Measurements from ENCODE around the gene AARSD1.
"Not testable (repeated sequence)": the region's sequence is repeated elsewhere in the genome, so short reads cannot be mapped to it uniquely, and the experiment has no call there.

AARSD1 gene

GRCh38 chr17:42982266-42982665, 18.0 kb upstream of the AARSD1 start:
- no peak for DNase-seq (ENCODE audit: low read depth in 3 of 3, low spot score in 1 of 3)

DNA sequence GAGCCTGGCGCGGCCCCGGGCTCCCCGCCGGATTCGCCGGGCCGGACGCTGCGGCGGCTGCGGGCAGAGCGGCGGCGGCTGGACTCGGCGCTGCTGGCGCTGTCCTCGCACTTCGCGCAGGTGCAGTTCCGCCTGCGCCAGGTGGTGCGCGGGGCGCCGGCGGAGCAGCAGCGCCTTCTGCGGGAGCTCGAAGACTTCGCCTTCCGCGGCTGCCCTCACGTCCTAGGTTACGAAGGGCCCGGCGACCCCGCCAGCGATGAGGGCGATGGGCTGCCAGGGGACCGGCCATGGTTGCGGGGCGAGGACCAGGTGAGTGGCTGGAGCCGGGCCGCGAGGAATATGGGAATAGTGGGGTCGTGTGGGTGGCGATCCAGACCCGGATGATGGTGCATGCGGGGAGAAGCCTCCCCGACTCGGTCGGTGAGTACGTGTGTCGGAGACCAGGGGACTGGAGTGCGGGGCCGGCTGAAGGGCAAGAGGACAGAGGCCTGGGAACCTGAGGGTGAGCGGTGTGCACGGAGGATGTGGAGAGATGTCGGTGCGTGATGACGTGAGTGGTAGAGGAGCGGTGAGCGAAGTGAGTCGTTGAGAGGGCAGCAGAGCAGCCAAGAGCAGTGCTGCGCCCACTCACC, 16.6 kb upstream of the AARSD1 start:
- peak in 1 of 3 donors; percentile 37 for DNase-seq (ENCODE audit: low read depth in 3 of 3, low spot score in 1 of 3)

DNA sequence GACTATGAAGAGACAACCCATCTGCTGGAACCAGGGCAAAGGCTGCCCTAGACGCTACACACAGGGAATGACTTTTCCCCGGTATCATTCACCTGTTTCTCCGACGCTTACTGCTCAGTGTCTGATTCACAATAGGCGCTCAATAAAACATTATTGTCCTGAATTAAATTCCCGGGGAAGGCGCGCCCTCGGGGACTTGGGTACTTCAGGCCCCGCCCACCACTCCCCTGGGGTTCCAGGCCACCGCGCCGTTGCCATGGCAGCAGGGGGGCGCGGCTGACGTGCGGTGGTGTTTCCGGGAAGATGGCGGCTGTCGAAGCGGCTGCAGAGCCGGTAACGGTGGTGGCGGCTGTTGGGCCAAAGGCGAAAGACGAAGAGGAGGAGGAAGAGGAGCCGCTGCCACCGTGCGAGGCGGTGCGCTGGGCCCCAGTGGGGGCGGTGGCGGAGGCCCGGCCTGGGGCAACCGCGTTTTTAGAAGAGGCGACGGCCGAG, 16.1 kb upstream of the AARSD1 start, which contains the start of gene RUNDC1:
Gene RUNDC1 (plus strand): TSS at position 292 of the 492 bp plus-strand sequence. CDS start 12 bp downstream, at position 304.
- peak; percentile 76 to 88 (median 79) for DNase-seq (ENCODE audit: low read depth in 3 of 3, low spot score in 1 of 3)

GRCh38 chr17:42979511-42980273, 15.4 kb upstream of the AARSD1 start, which contains the start of gene PTGES3L:
TSS of gene PTGES3L (minus strand) at chr17:42980080. CDS start at chr17:42980053, 27 bp downstream.
- no peak for DNase-seq (ENCODE audit: low read depth in 3 of 3, low spot score in 1 of 3)

DNA sequence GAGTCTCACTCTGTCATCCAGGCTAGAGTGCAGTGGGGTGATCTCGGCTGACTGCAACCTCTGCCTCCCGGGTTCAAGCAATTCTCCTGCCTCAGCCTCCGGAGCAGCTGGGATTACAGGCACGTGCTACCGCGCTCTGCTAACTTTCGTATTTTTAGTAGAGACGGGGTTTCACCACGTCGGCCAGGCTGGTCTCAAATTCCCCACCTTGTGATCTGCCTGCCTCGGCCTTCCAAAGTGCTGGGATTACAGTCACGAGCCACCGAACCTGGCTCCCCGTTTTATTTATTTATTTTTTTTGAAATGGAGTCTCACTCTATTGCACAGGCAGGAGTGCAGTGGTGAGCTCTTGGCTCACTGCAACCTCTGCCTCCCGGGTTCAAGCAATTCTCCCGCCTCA, 11.4 kb upstream of the AARSD1 start:
- DNase-seq (ENCODE audit: low read depth in 3 of 3, low spot score in 1 of 3), result not testable (repeated sequence)

- no peak for DNase-seq (ENCODE audit: low read depth in 3 of 3, low spot score in 1 of 3)
Measured at GRCh38 chr17:42975265-42975664, 11.0 kb upstream of the AARSD1 start.

DNA sequence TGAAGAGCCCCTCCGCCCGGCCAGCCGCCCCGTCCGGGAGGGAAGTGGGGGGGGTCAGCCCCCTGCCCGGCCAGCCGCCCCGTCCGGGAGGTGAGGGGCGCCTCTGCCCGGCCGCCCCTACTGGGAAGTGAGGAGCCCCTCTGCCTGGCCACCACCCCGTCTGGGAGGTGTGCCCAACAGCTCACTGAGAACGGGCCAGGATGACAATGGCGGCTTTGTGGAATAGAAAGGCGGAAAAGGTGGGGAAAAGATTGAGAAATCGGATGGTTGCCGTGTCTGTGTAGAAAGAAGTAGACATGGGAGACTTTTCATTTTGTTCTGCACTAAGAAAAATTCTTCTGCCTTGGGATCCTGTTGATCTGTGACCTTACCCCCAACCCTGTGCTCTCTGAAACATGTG, 9.1 kb upstream of the AARSD1 start:
- DNase-seq (ENCODE audit: low read depth in 3 of 3, low spot score in 1 of 3), result not testable (repeated sequence)

- DNase-seq (ENCODE audit: low read depth in 3 of 3, low spot score in 1 of 3), result no peak
Measured at GRCh38 chr17:42971589-42971988, 7.3 kb upstream of the AARSD1 start.

DNA sequence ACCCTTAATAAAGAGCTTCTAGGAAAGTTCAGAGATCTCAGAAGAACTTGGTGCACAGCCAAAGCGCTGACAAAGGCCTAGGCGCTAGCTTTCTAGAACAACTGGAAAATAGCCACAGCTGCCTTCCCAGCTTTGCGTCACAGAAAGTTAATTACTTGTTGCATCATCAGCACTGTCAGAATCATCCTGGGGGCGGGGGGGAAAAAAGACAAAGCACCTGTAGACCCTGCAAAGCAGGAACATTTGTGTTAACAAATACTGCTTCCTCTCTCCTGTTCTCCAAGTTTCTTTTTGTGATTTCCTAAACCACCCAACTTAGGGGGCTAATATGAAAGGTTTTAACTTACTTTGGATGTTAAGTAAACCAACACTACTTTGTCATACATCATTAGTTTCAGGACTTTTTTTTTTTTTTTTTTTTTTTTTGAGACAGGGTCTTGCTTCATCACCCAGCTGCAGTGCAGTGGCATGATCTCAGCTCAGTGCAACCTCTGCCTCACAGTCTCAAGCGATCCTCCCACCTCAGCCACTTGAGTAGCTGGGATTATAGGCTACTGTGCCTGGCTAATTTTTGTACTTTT, 4.8 kb upstream of the AARSD1 start:
- no peak for DNase-seq (ENCODE audit: low read depth in 3 of 3, low spot score in 1 of 3)

DNA sequence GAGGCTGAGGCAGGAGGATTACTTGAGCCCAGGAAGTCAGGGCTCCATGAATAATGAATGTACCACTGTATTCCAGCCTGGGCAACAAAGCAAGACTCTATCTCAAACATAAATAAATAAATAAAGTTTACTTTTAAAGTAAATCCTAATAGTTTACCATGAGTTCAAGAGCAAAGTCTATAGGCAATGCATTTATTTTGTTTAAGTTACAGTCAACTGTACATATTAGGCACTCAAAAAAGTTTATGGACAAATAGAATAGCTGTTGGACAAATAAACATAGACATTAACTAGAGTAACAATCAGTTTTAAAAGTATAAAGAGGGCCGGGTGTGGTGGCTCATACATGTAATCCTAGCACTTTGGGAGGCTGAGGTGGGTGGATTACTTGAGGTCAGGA, 3.7 kb upstream of the AARSD1 start:
- no peak for DNase-seq (ENCODE audit: low read depth in 3 of 3, low spot score in 1 of 3)

- DNase-seq (ENCODE audit: low read depth in 3 of 3, low spot score in 1 of 3), result no peak
Measured at GRCh38 chr17:42953669-42954068, 10.6 kb downstream of the AARSD1 start.

DNA sequence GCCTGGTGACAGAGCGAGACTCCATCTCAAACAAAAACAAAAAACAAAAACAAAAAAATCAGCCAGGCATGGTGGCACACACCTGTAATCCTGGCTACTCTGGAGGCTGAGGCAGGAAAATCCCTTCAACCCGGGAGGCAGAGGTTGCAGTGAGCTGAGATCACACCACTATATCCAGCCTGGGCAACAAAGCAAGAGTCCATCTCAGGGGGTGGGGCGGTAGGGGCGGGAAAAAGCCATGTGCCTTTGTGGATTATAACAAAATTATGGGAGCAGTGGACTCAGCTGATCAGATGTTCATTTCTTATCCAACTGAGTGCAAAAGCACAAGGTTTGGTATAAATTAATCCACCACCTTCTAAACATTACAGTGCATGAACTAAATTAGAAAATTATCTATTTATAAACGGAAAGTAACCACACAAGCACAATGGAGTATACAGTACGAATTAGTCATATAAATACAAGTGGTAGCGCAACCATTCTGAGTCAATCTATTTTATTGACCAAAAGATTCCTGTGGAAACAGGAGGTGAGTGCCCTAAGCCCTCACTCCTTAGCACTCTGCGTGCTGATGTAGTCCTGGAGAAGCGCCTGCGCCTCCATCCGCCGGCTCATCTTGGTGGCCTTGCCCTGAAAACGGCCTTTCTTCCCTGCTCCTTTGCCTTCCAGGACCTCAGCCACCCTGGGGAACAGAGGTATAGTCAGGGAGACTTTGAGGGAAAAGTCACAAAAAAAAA, 14.0 kb downstream of the AARSD1 start:
- no peak for DNase-seq (ENCODE audit: low read depth in 3 of 3, low spot score in 1 of 3)

DNA sequence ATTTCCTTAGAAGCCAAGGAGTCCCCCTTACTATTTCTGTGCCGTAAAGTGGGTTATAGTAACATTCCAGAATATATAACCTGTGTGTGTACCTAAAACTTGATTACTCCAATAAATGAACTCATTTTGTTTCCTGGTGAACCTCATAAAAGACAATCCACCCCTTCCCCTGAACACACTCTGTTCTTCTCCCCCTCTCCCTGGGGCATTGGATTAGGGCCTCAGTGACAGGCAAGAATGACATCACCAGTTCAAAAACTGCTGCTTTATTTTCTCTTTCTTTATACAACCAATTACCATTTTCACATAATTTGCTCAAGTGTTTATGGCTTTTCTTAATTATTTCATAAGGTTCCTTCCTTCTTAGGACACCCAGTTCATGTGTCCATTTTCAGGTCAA, 17.4 kb downstream of the AARSD1 start:
- no peak for DNase-seq (ENCODE audit: low read depth in 3 of 3, low spot score in 1 of 3)

DNA sequence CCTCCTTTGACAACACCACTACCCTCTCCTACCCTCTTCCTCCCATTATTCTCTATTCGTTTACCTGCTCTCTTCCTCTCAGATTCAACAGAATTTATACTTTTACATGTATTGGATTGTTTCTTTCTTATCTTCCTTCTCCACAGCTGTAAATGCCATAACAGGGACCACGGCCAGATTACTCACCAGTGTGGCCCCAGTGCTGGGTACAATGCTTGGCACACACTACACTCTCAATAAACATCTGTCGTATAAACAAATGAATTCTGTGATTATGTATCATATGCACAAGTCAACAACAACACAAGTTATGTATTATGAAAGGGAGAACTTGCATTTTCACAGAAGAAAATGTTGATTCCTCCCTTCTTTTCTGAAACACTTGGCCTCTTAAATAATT, 20.0 kb downstream of the AARSD1 start:
- DNase-seq (ENCODE audit: low read depth in 3 of 3, low spot score in 1 of 3), result no peak

DNA sequence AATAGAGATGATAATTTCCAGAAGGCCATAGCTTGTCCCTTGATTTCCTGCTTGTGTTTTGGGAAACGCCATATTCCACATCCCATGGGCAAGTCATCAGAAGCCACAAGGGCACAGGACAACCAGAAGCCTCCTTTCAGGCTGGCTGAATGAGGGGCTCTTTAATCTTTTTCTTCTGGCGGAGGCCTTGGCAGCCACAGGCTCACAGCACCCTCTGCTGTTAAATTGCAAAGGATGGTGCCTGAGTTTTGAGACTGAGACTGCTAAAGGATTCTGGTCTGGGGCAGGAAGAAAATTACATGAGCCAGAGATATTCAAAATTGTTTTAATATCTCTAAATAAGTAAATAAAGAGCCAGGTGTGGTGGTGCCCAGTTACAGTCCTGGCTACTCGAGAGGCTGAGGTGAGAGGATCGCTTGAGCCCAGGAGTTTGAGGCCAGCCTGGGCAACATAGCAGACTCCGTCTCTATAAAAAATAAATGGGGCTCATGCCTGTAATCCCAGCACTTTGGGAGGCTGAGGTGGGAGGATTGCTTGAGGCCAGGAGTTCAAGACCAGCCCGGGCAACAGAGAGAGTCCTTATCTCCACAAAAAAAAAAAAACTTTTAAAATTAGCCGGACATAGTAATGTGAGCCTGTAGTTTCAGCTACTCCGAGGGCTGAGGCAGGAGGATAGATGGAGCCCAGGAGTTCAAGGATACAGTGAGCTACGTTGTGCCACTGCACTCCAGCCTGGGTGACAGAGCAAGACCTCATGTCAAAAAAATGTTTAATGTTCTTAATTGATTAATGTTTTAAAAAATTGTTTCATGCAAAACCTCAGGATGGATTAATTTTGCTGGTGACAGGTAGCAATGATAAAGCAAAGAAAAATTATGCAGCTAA, 26.3 kb downstream of the AARSD1 start:
- DNase-seq (ENCODE audit: low read depth in 3 of 3, low spot score in 1 of 3), result no peak

- no peak for DNase-seq (ENCODE audit: low read depth in 3 of 3, low spot score in 1 of 3)
Measured at GRCh38 chr17:42929497-42929844, 34.8 kb downstream of the AARSD1 start.

DNA sequence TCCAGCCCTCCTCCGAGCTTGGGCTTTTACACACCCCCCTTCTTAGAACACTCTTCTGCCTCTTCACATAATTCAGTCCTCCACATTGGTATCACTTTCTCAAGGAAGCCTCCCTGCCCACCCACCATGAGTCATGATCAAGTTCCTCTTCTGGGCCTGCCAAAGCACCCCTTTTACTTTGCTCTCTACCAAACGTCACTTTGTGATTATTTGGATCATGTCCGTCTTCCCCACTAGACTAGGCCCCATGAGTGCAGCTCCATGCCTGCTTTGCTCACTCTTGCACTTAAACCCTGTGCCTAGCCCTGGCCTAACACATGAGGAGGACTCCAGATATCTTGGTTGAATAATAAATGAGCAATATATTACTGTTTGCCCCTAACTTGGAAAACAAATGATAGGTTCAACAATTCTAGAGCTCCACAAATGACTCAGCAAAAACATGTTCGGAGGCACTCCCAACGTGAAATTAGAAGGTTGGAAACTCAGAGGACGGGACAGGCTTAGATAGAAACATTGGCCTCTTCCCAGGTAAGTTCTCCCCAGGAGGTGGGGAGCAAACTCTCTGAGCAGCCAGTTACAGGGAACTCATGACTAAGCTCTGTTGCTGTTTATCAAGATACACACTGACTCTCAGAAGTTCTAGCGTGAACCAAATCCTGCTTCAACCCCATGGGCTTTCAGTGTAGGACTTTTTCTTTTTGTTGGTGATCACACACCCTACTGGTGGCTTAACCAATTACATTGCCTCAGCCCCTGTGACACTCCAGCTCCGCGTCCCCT, 35.3 kb downstream of the AARSD1 start:
- no peak for DNase-seq (ENCODE audit: low read depth in 3 of 3, low spot score in 1 of 3)

DNA sequence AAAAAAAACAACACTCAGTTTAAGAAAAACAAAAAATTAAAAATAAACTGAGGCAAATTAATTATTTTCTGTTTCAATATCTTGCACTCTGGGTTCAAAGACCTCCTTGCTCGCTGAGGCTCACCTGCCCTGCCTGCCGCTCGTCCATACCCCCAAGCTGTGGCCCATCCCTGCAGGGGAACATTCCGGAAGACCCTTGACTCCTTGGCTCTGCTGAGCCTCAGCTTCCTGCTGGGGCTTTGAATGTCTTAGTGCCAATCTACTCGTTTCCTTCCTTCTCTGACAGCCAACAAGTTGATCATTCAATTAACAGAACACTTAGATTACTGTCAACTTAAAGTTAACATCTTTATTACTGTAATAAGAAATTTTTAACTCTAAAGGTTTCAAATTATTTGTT, 39.4 kb downstream of the AARSD1 start:
- DNase-seq (ENCODE audit: low read depth in 3 of 3, low spot score in 1 of 3), result no peak

GRCh38 chr17:42923472-42923871, 40.8 kb downstream of the AARSD1 start:
- DNase-seq (ENCODE audit: low read depth in 3 of 3, low spot score in 1 of 3), result not testable (repeated sequence)

DNA sequence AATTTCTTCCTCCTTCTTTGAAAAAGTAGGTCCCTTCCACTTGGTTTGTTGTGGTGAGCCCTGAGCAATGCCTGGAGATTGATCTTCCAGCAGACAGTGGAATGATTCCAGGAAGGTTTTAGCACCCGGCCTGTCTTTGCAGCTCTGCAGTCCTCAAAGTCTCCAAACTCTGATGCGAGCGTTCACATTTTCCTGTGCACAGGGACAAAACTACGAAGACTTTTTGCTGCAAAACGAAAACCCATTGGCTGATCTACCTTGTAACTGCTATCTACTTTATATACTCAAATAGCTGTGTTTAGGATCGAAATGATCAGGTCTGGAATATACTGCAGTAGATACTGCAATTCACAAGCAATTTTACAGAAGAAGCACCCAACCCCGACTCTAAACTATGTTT, 42.0 kb downstream of the AARSD1 start:
- no peak for DNase-seq (ENCODE audit: low read depth in 3 of 3, low spot score in 1 of 3)

Measured in stimulated activated CD4-positive, alpha-beta T cell treated with anti-CD3 and anti-CD28 coated beads, TNF-alpha, amount 100 ng/mL, for 1 hour (primary cell).